Small intestine (tissue), 7 donors: ENCODE measurements around the gene BAZ2B. TPM values are rescaled to one million over a fixed set of nuclear protein-coding genes. Genes with fewer than 3 reads are reported as not detected.
A peak's percentile ranks its signal among the peaks of the same experiment; 100 is the strongest.

Experiments used
- DNase-seq, 2 donors: peaks; one replicate each; pipeline versions ENCODE4 v3.0.0 to v3.0.0-alpha.2; 2013
- FAIRE-seq: peaks from 2 replicates; lab custom pipeline; 2012; peaks lifted over from hg19 to GRCh38; lab: Jason Lieb, UNC
- H3K27ac ChIP-seq, 3 donors: one replicate each; pipeline ENCODE4 v1.5.1; 2013; ENCODE audit warnings: low read length in 2 of 3, mild to moderate bottlenecking in 2 of 3, control low read depth in 1 of 3, inconsistent platforms in 1 of 3, low read depth in 1 of 3, moderate library complexity in 1 of 3
- H3K27me3 ChIP-seq, 3 donors: one replicate each; pipeline ENCODE4 v1.6.1; 2013; ENCODE audit warnings: low read length in 3 of 3, inconsistent platforms in 1 of 3; ENCODE audit not compliant: control insufficient read depth in 3 of 3, insufficient read depth in 3 of 3
- H3K36me3 ChIP-seq, 3 donors: one replicate each; pipeline ENCODE4 v1.6.1; 2013; ENCODE audit warnings: low read length in 3 of 3, inconsistent platforms in 1 of 3, low read depth in 1 of 3, mild to moderate bottlenecking in 1 of 3, moderate library complexity in 1 of 3; ENCODE audit not compliant: control insufficient read depth in 3 of 3, insufficient read depth in 2 of 3
- H3K4me1 ChIP-seq, 3 donors: one replicate each; pipeline ENCODE4 v1.6.1; 2013; ENCODE audit warnings: low read length in 2 of 3, inconsistent platforms in 1 of 3, low read depth in 1 of 3, mild to moderate bottlenecking in 1 of 3, moderate library complexity in 1 of 3; ENCODE audit not compliant: control insufficient read depth in 3 of 3, insufficient read depth in 2 of 3
- H3K4me3 ChIP-seq, 3 donors: one replicate each; pipeline ENCODE4 v1.5.1; 2013; ENCODE audit warnings: low read length in 3 of 3, control low read depth in 1 of 3, inconsistent platforms in 1 of 3, low read depth in 1 of 3, mild to moderate bottlenecking in 1 of 3, moderate library complexity in 1 of 3
- H3K9me3 ChIP-seq, 2 donors: one replicate each; pipeline ENCODE4 v1.6.1; 2013; ENCODE audit warnings: low read depth in 1 of 2, low read length in 1 of 2; ENCODE audit not compliant: control insufficient read depth in 2 of 2, insufficient read depth in 1 of 2
- WGBS, 3 donors: extraction: QIAGEN DNeasy Blood & Tissue Kit; methylation state at CpG; one replicate each; pipeline ENCODE4 v1.1.7; 2013; 5-methylcytosine and 5-hydroxymethylcytosine counted together
- polyA plus RNA-seq, 4 donors: library from polyadenylated mRNA; stranded (reverse) in 3 of 4; unstranded in 1 of 4; fragments of 200-250 nt in 3 of 4; fragments of 120-200 nt in 1 of 4; gene quantifications; one replicate each; pipeline versions ENCODE4 v1.2.1 to v1.2.3, GENCODE V29; 2013
- donor health status: healthy with polysubstance abuse.
- donor health status: control.
- donor health status: control.
- donor health status: Bipolar disorder and iron deficiency.
- donor health status: healthy.

BAZ2B gene
- polyA plus RNA-seq, 4 donors = 12.2 to 53.2 (median 16.0) TPM

DNA sequence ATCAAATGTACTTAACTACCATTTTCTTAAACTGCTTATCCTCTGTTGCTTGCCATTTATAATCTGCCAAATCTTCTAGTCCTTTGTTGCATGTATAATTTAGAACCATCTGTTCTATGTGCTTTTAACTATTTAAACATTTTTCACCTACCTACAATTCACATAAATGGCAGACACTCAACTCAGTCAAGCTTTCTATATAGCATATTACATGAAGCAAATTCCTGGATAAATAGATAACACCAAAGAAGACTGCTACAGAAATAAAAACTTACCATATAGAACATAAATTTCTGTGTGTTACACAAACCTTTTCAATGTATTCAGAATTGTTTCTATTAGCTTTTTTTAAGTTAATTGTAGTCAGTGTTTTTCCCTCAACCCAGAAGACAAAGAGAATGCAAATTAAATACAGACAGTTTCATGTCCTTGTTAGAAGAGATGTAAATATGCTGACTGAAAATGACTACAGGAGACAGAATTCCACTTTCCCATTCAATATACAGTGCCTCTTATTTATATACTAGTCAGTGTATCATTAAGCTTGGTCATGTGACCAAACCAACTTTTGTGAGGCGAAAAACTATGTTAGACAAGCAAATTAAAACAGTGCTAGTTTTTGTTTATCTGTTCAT lies 2.6 kb downstream of the BAZ2B start:
- peak overlapping the region in 1 of 3 donors; percentile 92 for H3K27ac ChIP-seq
- 3 to 21% (median 19%) methylated on average over 1 of the region's 1 CpG for WGBS, 3 donors
- peaks cover 0 to 15% (median 3%) of the 10 kb centered on the region in 3 donors for H3K4me1 ChIP-seq
- no peaks in the 10 kb centered on the region for H3K9me3 ChIP-seq
- peak overlapping the region in 1 of 3 donors; percentile 38 for H3K4me3 ChIP-seq
- peak; percentile 48 to 65 for DNase-seq
- no peaks in the 10 kb centered on the region for H3K27me3 ChIP-seq
- H3K36me3 ChIP-seq = no peaks in the 10 kb centered on the region
- FAIRE-seq = peak; percentile 23

DNA sequence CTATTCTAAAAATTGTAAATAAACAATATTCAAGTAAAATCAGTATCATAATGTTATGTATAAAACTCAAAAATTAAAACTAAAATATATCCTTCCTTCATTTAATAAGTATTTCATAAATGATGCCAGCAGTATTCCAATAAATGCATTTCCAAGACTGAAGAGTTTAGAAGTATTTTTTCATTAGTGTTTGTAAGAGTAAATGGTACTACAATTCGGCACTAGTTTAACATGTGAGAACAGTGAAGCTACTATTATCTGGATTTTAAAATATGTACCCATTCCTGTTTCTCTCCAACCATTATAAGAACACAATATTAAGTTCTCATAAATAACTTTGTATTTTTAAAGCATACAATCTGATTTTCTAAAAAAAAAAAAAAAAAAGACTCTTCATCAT lies 3.3 kb downstream of the BAZ2B start:
- WGBS, 3 donors = 5 to 38% (median 25%) methylated on average over 1 of the region's 1 CpG
- DNase-seq = peak in 1 of 2 donors; percentile 11
- Histone ChIP-seq H3K4me3 (no peak overlapping the region), H3K27me3 (no peaks in the 10 kb centered on the region), H3K4me1 (peaks cover 0 to 13% (median 3%) of the 10 kb centered on the region in 3 donors), H3K36me3 (peaks cover 0 to under 1% (median 0%) of the 10 kb centered on the region in 3 donors), H3K27ac (peak overlapping the region in 1 of 3 donors; percentile 92), H3K9me3 (peaks cover 0 to under 1% of the 10 kb centered on the region in 2 donors)
- no peak for FAIRE-seq

DNA sequence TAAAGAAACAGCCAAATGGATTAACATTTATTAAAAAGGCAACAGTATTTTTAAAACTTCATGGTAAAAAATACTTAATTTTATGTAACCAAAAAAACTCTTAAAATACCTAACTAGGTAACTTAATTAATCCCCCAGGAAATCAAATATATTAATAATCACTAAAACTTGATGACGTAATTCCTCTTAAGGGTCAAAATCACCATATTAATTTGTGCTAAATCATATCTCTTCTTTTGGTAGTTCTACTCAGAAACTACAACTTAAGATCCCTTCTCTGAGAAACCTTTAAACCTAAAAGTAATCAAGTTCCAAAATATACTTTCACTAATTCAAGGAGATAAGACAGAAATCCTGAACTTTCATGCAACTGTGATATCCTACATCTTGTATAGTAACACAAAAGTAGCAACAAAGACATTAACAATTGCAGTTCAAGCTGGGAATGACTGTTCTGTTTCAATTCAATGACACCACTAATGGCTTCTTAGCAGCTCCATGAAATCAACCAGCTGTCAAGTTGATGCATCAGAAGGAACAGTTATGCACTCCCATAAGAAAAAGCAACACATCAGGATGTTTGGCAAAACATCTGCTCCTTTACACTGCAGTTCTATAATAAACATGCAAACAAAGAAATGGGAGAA lies 4.0 kb downstream of the BAZ2B start:
- DNase-seq (peak; percentile 38 to 56), FAIRE-seq (no peak)
- Histone ChIP-seq H3K9me3 (peaks cover 0 to 2% of the 10 kb centered on the region in 2 donors), H3K27ac (peak overlapping the region in 1 of 3 donors; percentile 92), H3K4me1 (peaks cover 0 to 7% (median 5%) of the 10 kb centered on the region in 3 donors), H3K36me3 (peaks cover 0 to 3% (median 0%) of the 10 kb centered on the region in 3 donors), H3K4me3 (no peak overlapping the region), H3K27me3 (no peaks in the 10 kb centered on the region)
- WGBS, 3 donors = 46 to 60% (median 48%) methylated on average over 1 of the region's 1 CpG

DNA sequence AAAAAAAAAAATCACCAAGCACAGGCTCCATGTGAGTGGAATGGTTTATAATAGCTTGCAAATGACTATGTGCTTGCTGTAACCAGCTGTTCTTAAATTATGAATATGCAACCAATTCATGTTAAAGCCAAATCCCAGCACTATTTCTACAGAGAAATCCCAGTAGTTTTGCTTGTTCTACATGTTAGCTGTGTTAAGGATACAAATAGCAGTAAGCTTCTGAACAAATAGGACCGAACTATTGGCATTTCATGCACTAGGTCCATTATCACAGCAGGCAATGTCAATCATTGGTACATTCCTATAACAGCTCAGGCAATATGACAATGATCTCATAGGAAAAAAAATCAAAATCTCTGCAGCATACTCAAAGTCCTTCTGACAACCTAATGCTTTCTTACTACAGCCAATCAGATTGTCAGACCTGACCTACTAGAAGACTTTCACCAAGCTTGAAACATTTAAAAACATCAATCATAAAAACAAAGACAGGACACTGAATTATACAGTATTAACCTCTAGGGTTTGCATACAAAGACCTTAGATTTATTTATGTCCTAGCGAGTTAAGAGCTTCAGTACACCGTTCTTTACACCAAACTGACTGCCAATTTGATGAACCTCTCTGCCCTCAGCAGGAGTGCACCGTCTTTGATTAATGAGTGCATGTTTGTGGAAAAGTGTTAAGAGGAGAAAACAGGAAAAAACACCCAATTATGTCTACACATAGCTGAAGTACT lies 6.4 kb downstream of the BAZ2B start:
- peak; percentile 46 to 62 for DNase-seq
- no peaks in the 10 kb centered on the region for H3K27me3 ChIP-seq

DNA sequence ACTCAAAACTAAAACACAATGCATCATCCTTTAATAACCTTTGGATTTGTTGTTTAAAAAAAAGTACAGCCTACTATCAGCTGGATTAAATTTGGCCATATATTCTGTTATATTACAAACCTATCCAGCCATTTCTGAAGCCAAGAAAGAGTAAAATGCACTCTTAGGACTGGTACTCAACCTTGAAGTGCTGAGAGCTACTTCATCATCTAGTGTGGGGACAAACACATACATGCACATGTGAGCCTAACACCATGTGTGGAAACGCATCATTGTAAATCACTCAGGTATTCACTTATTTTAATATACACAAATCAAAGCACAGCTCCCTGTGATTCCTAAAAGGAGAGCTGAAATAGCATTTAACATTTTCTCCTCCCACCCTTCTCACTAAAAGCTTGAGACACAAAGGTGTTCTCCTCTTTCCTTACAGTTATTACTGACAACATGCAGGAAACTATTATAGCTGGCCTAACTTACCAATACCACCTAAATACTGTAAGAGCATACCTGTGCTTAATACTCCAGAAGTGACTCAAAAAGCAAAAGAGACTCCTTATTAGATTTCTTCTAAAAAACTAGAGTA lies 7.5 kb downstream of the BAZ2B start:
- Histone ChIP-seq H3K4me3 (no peak overlapping the region), H3K27ac (peak overlapping the region in 1 of 3 donors; percentile 1), H3K36me3 (peaks cover 0 to 7% (median 0%) of the 10 kb centered on the region in 3 donors), H3K4me1 (peaks cover 0 to 11% (median 8%) of the 10 kb centered on the region in 3 donors), H3K27me3 (no peaks in the 10 kb centered on the region), H3K9me3 (peaks cover 0 to 2% of the 10 kb centered on the region in 2 donors)
- WGBS, 3 donors = 52 to 74% (median 53%) methylated on average over 1 of the region's 1 CpG
- no peak for FAIRE-seq
- DNase-seq = no peak

More for the DNA sequence above, 6.4 kb downstream of the BAZ2B start:
- FAIRE-seq = no peak
- Histone ChIP-seq H3K4me1 (peaks cover 0 to 11% (median 5%) of the 10 kb centered on the region in 3 donors), H3K9me3 (peaks cover 0 to 2% of the 10 kb centered on the region in 2 donors), H3K27ac (no peak overlapping the region), H3K36me3 (peaks cover 0 to 4% (median 0%) of the 10 kb centered on the region in 3 donors), H3K4me3 (no peak overlapping the region)
- WGBS, 3 donors = 23 to 57% (median 42%) methylated on average over 4 of the region's 4 CpGs

DNA sequence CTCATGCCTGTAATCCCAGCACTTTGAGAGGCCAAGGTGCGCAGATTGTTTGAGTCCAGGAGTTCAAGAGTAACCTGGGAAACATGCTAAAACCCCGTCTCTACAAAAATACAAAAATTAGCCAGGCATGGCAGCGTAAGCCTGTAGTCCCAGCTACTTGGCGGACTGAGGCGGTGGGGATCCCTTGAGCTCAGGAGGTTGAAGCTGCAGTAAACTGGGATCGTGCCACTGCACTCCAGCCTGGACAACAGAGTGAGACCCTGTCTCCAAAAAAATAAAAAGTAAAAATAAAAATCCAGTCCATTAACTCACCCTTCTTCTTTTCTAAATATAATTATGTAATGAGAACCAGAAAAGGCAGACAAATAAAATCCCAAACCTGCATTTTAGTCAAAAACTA lies 8.2 kb downstream of the BAZ2B start:
- Histone ChIP-seq H3K27me3 (no peaks in the 10 kb centered on the region), H3K9me3 (peaks cover 0 to 2% of the 10 kb centered on the region in 2 donors), H3K4me1 (peaks cover 0 to 11% (median 8%) of the 10 kb centered on the region in 3 donors), H3K27ac (no peak overlapping the region), H3K4me3 (no peak overlapping the region), H3K36me3 (peaks cover 0 to 7% (median 0%) of the 10 kb centered on the region in 3 donors)
- FAIRE-seq = no peak
- no peak for DNase-seq
- 82 to 89% (median 88%) methylated on average over 6 of the region's 6 CpGs for WGBS, 3 donors

DNA sequence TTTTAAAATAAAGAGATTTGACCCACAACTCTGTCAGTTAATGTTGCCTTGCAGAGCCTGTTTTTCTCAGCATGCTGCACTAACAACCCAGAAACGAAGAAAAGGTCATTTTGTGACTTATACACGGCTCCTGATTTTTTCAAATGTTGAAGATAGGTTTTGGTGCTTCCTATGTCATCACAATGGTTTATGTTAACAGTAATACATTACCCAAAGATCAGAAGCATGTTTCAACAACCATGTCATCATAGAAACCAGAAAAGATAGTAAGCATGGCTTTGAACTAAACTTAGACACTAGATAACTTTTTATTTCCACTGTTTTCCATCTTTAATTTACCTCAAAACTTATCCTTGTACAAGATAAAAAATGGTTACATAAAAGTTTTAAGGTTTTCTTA lies 10.1 kb downstream of the BAZ2B start:
- DNase-seq = no peak
- no peak for FAIRE-seq
- Histone ChIP-seq H3K9me3 (peaks cover 0 to 2% of the 10 kb centered on the region in 2 donors), H3K36me3 (peaks cover 0 to 10% (median 0%) of the 10 kb centered on the region in 3 donors), H3K27ac (peak overlapping the region in 1 of 3 donors; percentile 24), H3K4me3 (no peak overlapping the region), H3K4me1 (peaks cover 0 to 6% (median 5%) of the 10 kb centered on the region in 3 donors), H3K27me3 (no peaks in the 10 kb centered on the region)
- WGBS, 3 donors = 12 to 27% (median 22%) methylated on average over 2 of the region's 2 CpGs
